Right ventricle myocardium superior (tissue), 1 donor: ENCODE data around the gene PTRH2. TPM values are rescaled to one million over a fixed set of nuclear protein-coding genes. Genes with fewer than 3 reads are reported as not detected.

ENCODE experiments used
- ATAC-seq: fragments of 200-7000 bp; cut with Tn5 transposase; one replicate; pipeline ENCODE4 v1.9.1; 2020; ENCODE audit warnings: mild to moderate bottlenecking; ENCODE audit not compliant: poor library complexity
- DNase-seq: peaks from one replicate; pipeline ENCODE4 v3.0.0-alpha.2; 2020
- intact Hi-C: fragments of 100-400 bp; cut with DNase I; formaldehyde crosslinking; loops from one replicate; pipeline ENCODE4 v1.11.2; 2022
- total RNA-seq: library from RNA; stranded (reverse); fragmentation: NEBNext Ultra II Directional; extraction: Animal tissue kit (Norgen Biotek cat#: 25700); gene quantifications from one replicate; pipeline ENCODE4 v1.2.1, GENCODE V29; 2021
- donor health status: DM: no; HTN: yes; CAD: no; lungs with severe emphysema.

The PTRH2 gene
- total RNA-seq, 1 donor from 2014 or later = 9.0 TPM

DNA sequence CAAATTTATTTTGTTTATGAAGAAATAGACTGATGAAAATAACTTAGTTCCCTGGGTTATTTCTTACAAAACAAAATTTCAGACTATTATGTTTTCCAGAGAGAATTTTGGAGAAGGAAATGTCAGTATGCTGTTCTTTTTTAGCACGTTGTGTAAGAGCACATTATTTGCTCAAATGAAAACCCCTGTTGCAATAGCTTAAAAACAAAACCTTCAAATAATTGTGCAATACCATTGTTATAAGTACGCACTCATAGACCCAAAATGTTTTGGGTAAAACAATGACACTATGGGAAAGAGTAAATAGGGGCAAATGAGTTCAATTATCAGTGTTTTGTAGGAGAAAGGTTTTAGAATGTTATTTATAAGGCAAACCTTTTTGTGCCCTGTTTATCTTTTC lies 18.5 kb upstream of the PTRH2 start:
- DNase-seq (no peak), ATAC-seq (peak; percentile 72)
- intact Hi-C loops = no loop called here

DNA sequence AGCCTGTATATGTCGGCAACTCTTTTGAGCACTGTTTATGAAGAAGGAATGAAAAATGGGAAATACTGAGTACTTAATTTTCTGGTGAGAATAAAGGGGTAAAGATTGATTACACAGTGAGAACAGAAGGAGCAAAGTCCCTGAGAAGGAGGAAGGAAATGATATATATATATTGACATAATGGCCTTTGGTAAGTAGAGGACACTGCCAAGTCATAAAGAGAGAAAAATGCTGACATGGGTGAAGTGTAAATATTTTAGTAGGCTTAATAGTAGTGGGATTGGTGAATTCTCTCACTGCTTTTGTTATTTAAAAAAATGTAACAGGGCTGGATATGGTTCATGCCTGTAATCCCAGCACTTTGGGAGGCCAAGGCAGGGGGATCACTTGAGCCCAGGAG lies 16.4 kb upstream of the PTRH2 start:
- intact Hi-C loops = no loop called here
- DNase-seq (no peak), ATAC-seq (no peak)

GRCh38 chr17:59723041-59723440 lies 15.8 kb upstream of the PTRH2 start:
- no peak for DNase-seq
- intact Hi-C loops = no loop called here
- no peak for ATAC-seq

DNA sequence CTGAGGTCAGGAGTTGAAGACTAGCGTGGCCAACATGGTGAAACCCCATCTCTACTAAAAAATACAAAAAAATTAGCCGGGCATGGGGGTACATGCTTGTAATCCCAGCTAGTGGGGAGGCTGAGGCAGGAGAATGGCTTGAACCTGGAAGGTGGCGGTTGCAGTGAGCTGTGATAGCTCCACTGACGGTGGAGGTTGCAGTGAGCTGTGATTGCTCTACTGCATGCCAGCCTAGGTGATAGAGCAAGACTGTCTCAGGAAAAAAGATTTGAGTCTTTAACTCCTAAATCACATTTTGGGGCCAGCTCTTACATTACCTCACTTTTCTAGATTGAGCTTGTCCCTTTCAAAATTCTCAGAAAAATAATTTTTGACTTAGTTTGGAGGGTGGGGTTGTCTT lies 15.4 kb upstream of the PTRH2 start:
- DNase-seq = no peak
- ATAC-seq = no peak
- intact Hi-C loops = no loop called here

- DNase-seq (no peak), ATAC-seq (no peak)
- intact Hi-C loops = no loop called here
Observed at GRCh38 chr17:59719526-59719925, 12.3 kb upstream of the PTRH2 start.

DNA sequence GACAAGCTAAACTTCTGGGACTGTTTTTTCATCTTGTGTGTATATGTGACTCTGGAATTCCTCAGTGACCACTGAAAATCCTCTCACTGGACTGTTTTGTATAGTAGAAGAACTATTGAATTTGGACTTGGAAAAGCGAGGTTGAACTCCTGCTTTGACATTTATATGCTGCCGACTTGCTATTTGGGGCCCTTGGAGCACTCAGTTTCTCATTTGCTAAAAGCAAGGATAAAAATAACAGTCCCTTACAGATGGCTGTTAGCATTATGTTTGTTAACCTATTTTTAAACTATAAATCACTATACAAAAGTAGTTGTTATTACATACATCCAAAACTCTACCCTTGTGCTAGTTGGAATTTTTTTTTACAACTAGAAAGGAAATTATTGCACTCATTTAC lies 9.2 kb upstream of the PTRH2 start:
- intact Hi-C loops = no loop called here
- DNase-seq (no peak), ATAC-seq (peak; percentile 38)

- DNase-seq (no peak), ATAC-seq (no peak)
- intact Hi-C loops = no loop called here
Observed at GRCh38 chr17:59714255-59714654, 7.0 kb upstream of the PTRH2 start.

DNA sequence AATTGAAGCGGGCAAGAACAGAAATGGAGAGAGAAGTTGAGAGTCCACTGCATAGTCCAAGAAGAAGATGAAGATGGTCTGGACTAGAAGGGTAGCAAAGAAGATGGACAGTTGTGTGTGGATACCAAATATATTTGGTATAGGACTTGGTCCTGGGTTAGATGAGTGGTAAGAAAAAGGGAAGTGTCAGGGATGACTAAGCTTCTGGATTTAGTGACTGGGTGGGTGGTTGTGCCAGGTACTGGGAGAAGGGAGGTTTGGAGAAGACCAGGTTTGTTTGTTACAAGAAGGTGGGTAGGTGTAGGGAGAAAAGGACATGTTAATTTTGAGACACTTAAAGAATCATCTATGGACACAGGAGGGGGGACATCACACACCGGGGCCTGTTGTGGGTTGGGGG lies 5.6 kb upstream of the PTRH2 start:
- intact Hi-C loops = no loop called here
- ATAC-seq (no peak), DNase-seq (no peak)

DNA sequence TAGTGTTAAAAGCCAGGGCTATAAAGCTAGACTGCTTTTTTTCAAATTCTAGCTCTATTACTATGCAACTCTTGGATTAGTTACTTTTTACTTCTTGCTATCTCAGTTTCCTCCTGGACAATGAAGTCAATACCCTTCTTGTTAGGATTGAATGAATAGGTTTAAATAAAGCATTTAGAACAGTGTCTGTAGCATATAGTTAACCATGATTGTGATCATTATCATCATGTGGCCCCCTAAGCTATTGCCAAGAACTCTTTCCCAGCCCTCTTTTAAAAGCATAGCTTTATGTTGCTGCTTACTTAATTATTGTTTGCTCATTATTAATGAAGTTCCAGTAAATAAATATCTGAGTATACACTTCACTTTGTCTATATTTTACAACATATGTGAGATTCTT lies 4.7 kb upstream of the PTRH2 start:
- intact Hi-C loops = no loop called here
- DNase-seq (no peak), ATAC-seq (no peak)

GRCh38 chr17:59707971-59708430 lies 771 bp upstream of the PTRH2 start:
- peak; percentile 1 for ATAC-seq
- no peak for DNase-seq
- intact Hi-C loops = no loop called here

GRCh38 chr17:59702304-59702703 lies 4.9 kb downstream of the PTRH2 start:
- ATAC-seq (no peak), DNase-seq (no peak)
- intact Hi-C loops = no loop called here

- DNase-seq = no peak
- ATAC-seq = no peak
- intact Hi-C loops = no loop called here
Observed at GRCh38 chr17:59699786-59700185, 7.4 kb downstream of the PTRH2 start.

GRCh38 chr17:59699218-59699617 lies 8.0 kb downstream of the PTRH2 start:
- intact Hi-C loops = no loop called here
- DNase-seq = no peak
- ATAC-seq = no peak

DNA sequence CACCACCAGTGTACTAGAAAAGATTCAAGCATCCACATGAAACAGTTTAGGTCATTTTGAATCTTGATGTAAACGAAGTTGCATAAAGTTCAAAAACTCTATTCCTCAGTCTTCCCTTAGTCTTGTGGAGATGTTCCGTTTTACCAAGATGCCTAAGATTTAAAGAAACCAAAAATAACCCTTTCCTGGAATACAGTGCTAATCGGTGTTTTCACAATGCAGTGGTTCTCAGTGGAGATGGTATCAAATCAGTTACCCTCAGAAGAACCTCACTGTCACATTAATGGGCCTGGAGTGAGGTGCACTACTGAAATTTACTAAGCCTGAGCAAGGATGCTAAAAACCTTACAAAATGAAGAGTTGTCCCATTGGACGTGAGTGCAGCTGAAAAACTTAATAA lies 9.1 kb downstream of the PTRH2 start:
- ATAC-seq = no peak
- DNase-seq = no peak
- intact Hi-C loops = no loop called here

DNA sequence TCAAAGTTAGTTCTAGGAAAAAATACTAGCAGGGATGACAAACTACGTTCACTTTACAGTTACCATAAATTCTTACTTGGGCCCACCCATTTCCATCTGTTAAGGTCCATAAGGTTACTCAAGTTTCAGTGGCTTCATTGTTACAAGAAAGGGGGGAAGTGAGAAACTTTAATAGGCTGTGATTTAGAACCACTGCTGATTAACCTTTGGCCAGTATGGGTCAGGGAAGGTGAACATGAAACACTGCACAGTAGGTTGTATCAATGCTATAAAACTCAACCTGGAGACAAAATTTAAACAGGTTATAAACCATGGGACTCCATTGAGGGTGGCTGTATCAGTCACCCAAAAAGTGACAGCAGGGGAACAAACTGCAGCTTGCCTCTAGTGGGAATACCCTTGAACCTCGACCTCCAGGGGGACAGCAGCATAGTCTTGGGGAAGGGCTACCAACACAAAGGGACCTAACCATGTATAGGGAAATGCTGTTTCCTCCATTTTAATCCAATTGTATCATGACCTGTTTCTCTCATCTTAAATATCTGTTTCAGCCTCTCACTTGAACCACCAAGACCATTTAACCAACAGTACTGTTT lies 10.4 kb downstream of the PTRH2 start:
- no peak for DNase-seq
- intact Hi-C loops = no loop called here

DNA sequence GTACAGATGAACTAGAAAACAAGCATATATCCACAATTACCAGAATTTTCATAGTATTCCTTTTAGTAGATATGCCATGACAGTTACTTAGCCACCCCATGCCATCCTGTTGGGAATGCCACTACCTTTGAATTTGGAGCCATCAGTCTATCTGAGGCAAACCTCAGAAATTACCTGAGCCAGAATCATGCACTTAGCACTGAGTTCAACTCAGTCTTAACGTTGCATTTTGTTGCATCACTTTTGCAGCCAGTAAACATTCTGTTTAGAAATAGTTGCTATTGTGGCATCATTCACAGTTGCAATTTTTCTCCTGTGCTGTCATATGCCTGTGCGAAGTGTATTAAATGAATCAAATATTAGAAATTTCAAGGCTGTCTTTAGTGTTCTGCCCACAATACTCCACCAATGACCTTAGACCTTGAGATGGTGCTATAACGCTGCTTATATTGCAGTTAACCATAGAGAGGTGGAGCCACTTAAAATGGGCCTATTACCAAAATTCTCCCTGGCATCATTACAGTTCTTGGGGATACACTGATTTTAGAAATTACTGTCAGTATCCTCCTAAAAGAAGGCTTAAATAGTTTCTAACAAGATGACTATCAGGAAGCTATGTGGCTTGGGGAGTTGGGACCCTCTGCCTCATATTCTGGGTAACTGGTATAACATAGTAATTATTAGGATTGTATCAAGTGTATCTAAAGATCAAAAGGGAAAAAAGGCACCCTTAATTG lies 11.1 kb downstream of the PTRH2 start:
- intact Hi-C loops = no loop called here
- DNase-seq = no peak
- ATAC-seq = no peak

More for the DNA sequence above, 10.4 kb downstream of the PTRH2 start:
- no peak for ATAC-seq

GRCh38 chr17:59694344-59694743 lies 12.9 kb downstream of the PTRH2 start:
- DNase-seq = no peak
- ATAC-seq = no peak
- intact Hi-C loops = no loop called here

DNA sequence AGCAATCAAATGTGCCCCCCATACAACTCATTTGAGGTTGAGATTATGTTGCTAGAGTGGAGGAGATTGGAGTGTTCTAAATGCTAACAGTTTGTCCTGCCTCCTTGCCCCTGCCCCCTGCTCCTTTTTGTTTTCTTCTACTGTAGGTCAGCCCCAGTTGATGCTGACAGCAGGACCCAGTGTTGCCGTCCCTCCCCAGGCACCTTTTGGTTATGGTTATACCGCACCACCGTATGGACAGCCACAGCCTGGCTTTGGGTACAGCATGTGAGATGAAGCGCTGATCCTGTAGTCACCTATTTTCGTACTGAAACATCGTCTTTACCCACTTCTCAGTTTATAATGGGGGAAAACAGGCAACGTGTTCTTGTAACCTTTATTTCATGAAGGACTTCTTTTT lies 13.6 kb downstream of the PTRH2 start:
- DNase-seq = no peak
- no peak for ATAC-seq
- intact Hi-C loops = no loop called here

GRCh38 chr17:59688496-59688895 lies 18.7 kb downstream of the PTRH2 start:
- intact Hi-C loops = no loop called here
- DNase-seq (no peak), ATAC-seq (no peak)

GRCh38 chr17:59688008-59688407 lies 19.2 kb downstream of the PTRH2 start:
- intact Hi-C loops = no loop called here
- DNase-seq (no peak), ATAC-seq (no peak)

- DNase-seq (no peak), ATAC-seq (no peak)
- intact Hi-C loops = no loop called here
Observed at GRCh38 chr17:59684967-59685366, 22.3 kb downstream of the PTRH2 start.
